SK-N-SH (cell line): ENCODE measurements around the gene POU2F1. TPM values are rescaled to one million over a fixed set of nuclear protein-coding genes. Genes with fewer than 3 reads are reported as not detected.

Source experiments
- CTCF ChIA-PET: fragments of 300-600, 350-600 bp; formaldehyde crosslinking; extraction: SDS; loops from one replicate; lab custom pipeline; 2021; lab: Yijun Ruan, JAX
- POLR2A ChIA-PET: fragments of 350-600 bp; sonication (Branson Sonifier 250); formaldehyde crosslinking; extraction: SDS; loops from one replicate; lab custom pipeline; 2020; ENCODE audit warnings: antibody characterized with exemption, inconsistent platforms; lab: Yijun Ruan, JAX
- DNase-seq: peaks from one replicate; pipeline ENCODE4 v3.0.0; 2012
- H2AFZ ChIP-seq: fragments of 200-600 bp; sonication (generic); 2 replicates; pipeline ENCODE4 v1.8.1; 2016; ENCODE audit warnings: antibody characterized with exemption, mild to moderate bottlenecking, low read depth
- H3F3A ChIP-seq: fragments of 200-600 bp; sonication (generic); replicated peaks from 2 replicates; pipeline ENCODE3; 2016; ENCODE audit warnings: antibody characterized with exemption, mild to moderate bottlenecking; ENCODE audit not compliant: insufficient read depth
- H3K27ac ChIP-seq, 2 experiments: fragments of 200-500 bp in 1 of 2; fragments of 200-600 bp in 1 of 2; sonication (Bioruptor generic) in 1 of 2; sonication (generic), shearing (Covaris generic) in 1 of 2; 2 replicates each; pipeline versions ENCODE4 v1.5.1 to v1.6.1; 2014 to 2016; ENCODE audit warnings: low read depth in 2 of 2, inconsistent platforms in 1 of 2, low read length in 1 of 2, mild to moderate bottlenecking in 1 of 2, mixed read lengths in 1 of 2
- H3K27me3 ChIP-seq: fragments of 200-600 bp; sonication (generic), shearing (Covaris generic); 2 replicates; pipeline ENCODE4 v1.6.1; 2016; ENCODE audit warnings: mixed run types; ENCODE audit not compliant: insufficient read depth
- H3K36me3 ChIP-seq, 2 experiments: fragments of 200-500 bp in 1 of 2; fragments of 200-600 bp in 1 of 2; sonication (Bioruptor generic) in 1 of 2; sonication (generic) in 1 of 2; replicated peaks in 1 of 2; 2 replicates each; pipeline versions ENCODE3 to v1.5.1; 2014 to 2016; ENCODE audit warnings: low read length in 1 of 2, mild to moderate bottlenecking in 1 of 2; ENCODE audit not compliant: insufficient read depth in 2 of 2, control insufficient read depth in 1 of 2
- H3K4me1 ChIP-seq, 2 experiments: fragments of 200-500 bp in 1 of 2; fragments of 200-600 bp in 1 of 2; sonication (Bioruptor generic) in 1 of 2; sonication (generic), shearing (Covaris generic) in 1 of 2; 2 replicates each; pipeline versions ENCODE4 v1.5.1 to v1.6.1; 2014 to 2016; ENCODE audit warnings: low read depth in 1 of 2, low read length in 1 of 2, mixed run types in 1 of 2; ENCODE audit not compliant: insufficient read depth in 2 of 2, control insufficient read depth in 1 of 2
- H3K4me2 ChIP-seq: fragments of 200-600 bp; sonication (generic), shearing (Covaris generic); 2 replicates; pipeline ENCODE4 v1.6.1; 2017; ENCODE audit warnings: mixed run types
- H3K4me3 ChIP-seq, 2 experiments: fragments of 200-500 bp in 1 of 2; fragments of 200-600 bp in 1 of 2; sonication (Bioruptor generic) in 1 of 2; sonication (generic), shearing (Covaris generic) in 1 of 2; 2 replicates each; pipeline versions ENCODE4 v1.5.1 to v1.8.1; 2014 to 2016; ENCODE audit warnings: low read depth in 2 of 2, inconsistent platforms in 1 of 2, low read length in 1 of 2, mild to moderate bottlenecking in 1 of 2, mixed read lengths in 1 of 2, moderate library complexity in 1 of 2
- H3K79me2 ChIP-seq: fragments of 200-600 bp; sonication (generic); 2 replicates; pipeline ENCODE4 v1.8.1; 2017; ENCODE audit warnings: mild to moderate bottlenecking; ENCODE audit not compliant: insufficient read depth
- H3K9ac ChIP-seq: fragments of 200-600 bp; sonication (generic); 2 replicates; pipeline ENCODE4 v1.6.1; 2017; ENCODE audit warnings: mixed run types
- H3K9me2 ChIP-seq: fragments of 200-600 bp; sonication (generic); 2 replicates; pipeline ENCODE4 v1.6.1; 2017; ENCODE audit warnings: mixed run types
- H3K9me3 ChIP-seq: fragments of 200-600 bp; sonication (generic); 2 replicates; pipeline ENCODE4 v1.6.1; 2017; ENCODE audit warnings: mixed run types, mild to moderate bottlenecking, moderate library complexity
- H4K20me1 ChIP-seq: fragments of 200-600 bp; sonication (generic); 2 replicates; pipeline ENCODE4 v1.6.1; 2017; ENCODE audit warnings: mild to moderate bottlenecking, mixed run types; ENCODE audit not compliant: insufficient read depth
- FOSL2 ChIP-seq: IDR thresholded peaks from 2 replicates; pipeline ENCODE4 v1.4.0; 2012; ENCODE audit warnings: low read depth, mild to moderate bottlenecking, moderate library complexity, borderline replicate concordance
- JUND ChIP-seq: IDR thresholded peaks from 2 replicates; pipeline ENCODE4 v1.4.0; 2012
- MXI1 ChIP-seq: IDR thresholded peaks from 2 replicates; pipeline ENCODE4 v1.6.1; 2012; ENCODE audit warnings: mild to moderate bottlenecking, low read depth, low read length, improper control_type of control experiment
- PBX3 ChIP-seq: IDR thresholded peaks from 2 replicates; pipeline ENCODE4; 2012
- RAD21 ChIP-seq: IDR thresholded peaks from 2 replicates; pipeline ENCODE4 v1.6.1; 2012; ENCODE audit warnings: mild to moderate bottlenecking, low read length
- RXRA ChIP-seq: IDR thresholded peaks from 2 replicates; pipeline ENCODE4 v1.4.0; 2012; ENCODE audit warnings: low read depth, mild to moderate bottlenecking, borderline replicate concordance
- TEAD4 ChIP-seq: IDR thresholded peaks from 2 replicates; pipeline ENCODE4 v1.4.0; 2012; ENCODE audit warnings: mild to moderate bottlenecking, borderline replicate concordance; ENCODE audit not compliant: insufficient read depth
- YY1 ChIP-seq: IDR thresholded peaks from 2 replicates; pipeline ENCODE4 v1.4.0; 2012; ENCODE audit warnings: low read depth, mild to moderate bottlenecking
- ZBTB33 ChIP-seq: IDR thresholded peaks from 2 replicates; pipeline ENCODE4 v1.4.0; 2012; ENCODE audit warnings: low read depth, borderline replicate concordance
- WGBS: methylation state at CpG from one replicate; pipeline ENCODE4 v1.1.6; 2017; ENCODE audit warnings: low lambda C conversion rate; 5-methylcytosine and 5-hydroxymethylcytosine counted together
- polyA plus RNA-seq, 3 experiments: library from polyadenylated mRNA; depleted of rRNA; stranded (reverse); fragments of >200 nt; gene quantifications; 2 replicates each; pipeline ENCODE4 v1.2.3, GENCODE V29; 2012

The POU2F1 gene
- polyA plus RNA-seq, 1 of the 3 experiments (the other 2 are of a cell fraction): 1.2 TPM

DNA sequence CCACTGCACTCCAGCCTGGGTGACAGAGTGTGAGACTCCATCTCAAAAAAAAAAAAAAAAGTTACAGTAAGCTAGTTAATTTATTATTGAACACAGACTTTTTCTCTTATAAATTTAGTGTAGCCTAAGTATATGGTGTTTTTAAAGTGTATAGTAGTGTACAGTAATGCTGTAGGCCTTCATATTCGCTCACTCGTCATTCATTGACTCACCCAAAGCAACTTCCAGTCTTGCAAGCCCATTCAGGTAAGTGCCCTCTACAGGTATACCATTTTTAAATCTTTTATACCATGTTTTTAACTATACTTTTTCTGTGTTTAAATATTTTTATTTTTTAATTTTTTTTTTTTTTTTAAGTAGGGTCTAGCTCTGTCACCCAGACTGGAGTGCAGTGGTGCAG is 12.1 kb downstream of the POU2F1 start:
- 96% methylated on average over 2 of the region's 2 CpGs for WGBS
- Histone ChIP-seq H3K27me3 (no peaks in the 10 kb centered on the region), H3K36me3 (no peaks in the 10 kb centered on the region), H3K9me2 (no peaks in the 10 kb centered on the region), H3K9me3 (no peaks in the 10 kb centered on the region), H4K20me1 (peaks cover 12% of the 10 kb centered on the region; the same call in 1 of the 2 replicates), H3F3A (no peaks in the 10 kb centered on the region), H3K4me1 (no peaks in the 10 kb centered on the region; a peak in 2 of 4 replicates), H3K27ac (no peak overlapping the region), H3K4me2 (no peak overlapping the region), H2AFZ (no peak overlapping the region), H3K4me3 (no peak overlapping the region), H3K79me2 (peaks cover 74% of the 10 kb centered on the region), H3K9ac (no peak overlapping the region)
- POLR2A ChIA-PET: interaction anchor here (0.6 kb wide), 1 partner anchor 222 kb away, joined by 3 read pairs; no protein-coding TSS in a partner anchor
- DNase-seq: no peak
- CTCF ChIA-PET: interaction anchor here (1.0 to 3.7 kb wide), 3 partner anchors 13 to 308 kb away, joined by 3 to 16 read pairs (median 4); partner anchors contain the start of gene POU2F1
- no peak for TF ChIP-seq PBX3
- TF ChIP-seq MXI1: no peak
- TF ChIP-seq TEAD4: no peak

- ChIA-PET POLR2A (interaction anchor here (0.6 kb wide), 1 partner anchor 221 kb away, joined by 3 read pairs; no protein-coding TSS in a partner anchor), CTCF (interaction anchor here (1.4 to 1.6 kb wide), 3 partner anchors 12 to 300 kb away, joined by 4 read pairs; no protein-coding TSS in a partner anchor)
- H3K36me3 ChIP-seq: no peaks in the 10 kb centered on the region
- H3F3A ChIP-seq: no peaks in the 10 kb centered on the region
- H3K27me3 ChIP-seq: no peaks in the 10 kb centered on the region
- H3K9ac ChIP-seq: no peak overlapping the region
- 89% methylated on average over 1 of the region's 1 CpG for WGBS
- H3K4me2 ChIP-seq: no peak overlapping the region
- H3K4me3 ChIP-seq: no peak overlapping the region
- DNase-seq: no peak
- H3K79me2 ChIP-seq: peaks cover 69% of the 10 kb centered on the region
- H4K20me1 ChIP-seq: peaks cover 8% of the 10 kb centered on the region; the same call in 1 of the 2 replicates
- H3K9me3 ChIP-seq: no peaks in the 10 kb centered on the region
- no peak overlapping the region for H2AFZ ChIP-seq
- TF ChIP-seq ZBTB33: no peak
- no peak overlapping the region for H3K27ac ChIP-seq
- H3K4me1 ChIP-seq: no peaks in the 10 kb centered on the region; a peak in 2 of 4 replicates
- H3K9me2 ChIP-seq: no peaks in the 10 kb centered on the region
These were observed 12.7 kb downstream of the POU2F1 start for GRCh38 chr1:167233373-167233772.

DNA sequence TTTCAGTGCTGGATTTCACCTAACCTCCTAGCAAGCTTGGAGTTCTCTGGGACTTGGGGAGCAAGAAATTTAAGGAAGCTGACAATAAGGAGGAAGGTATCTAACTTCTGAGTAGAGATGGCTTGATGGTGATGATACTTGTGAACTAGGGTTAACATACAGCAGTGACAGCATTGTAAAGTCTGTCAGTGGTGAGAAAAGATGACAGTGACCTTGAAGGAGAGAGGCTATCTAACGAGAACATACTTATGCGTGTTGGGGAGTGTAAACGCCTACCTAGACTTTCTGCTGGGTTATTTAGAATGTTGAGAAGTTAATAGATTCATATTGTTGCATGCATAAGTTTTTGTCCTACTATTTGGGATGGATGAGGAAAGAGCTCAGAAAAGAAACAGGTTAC is 16.3 kb downstream of the POU2F1 start:
- H3K9ac ChIP-seq: no peak overlapping the region
- H3K9me2 ChIP-seq: no peaks in the 10 kb centered on the region
- peaks cover 8% of the 10 kb centered on the region for H4K20me1 ChIP-seq
- no peak overlapping the region for H3K4me2 ChIP-seq
- no peak overlapping the region for H3K4me3 ChIP-seq
- WGBS: 96% methylated on average over 3 of the region's 3 CpGs
- DNase-seq: no peak
- ChIA-PET POLR2A (no interaction called here), CTCF (interaction anchor here (0.6 to 1.4 kb wide), 4 partner anchors 17 to 297 kb away, joined by 3 to 5 read pairs (median 4); partner anchors contain the start of gene POU2F1)
- no peaks in the 10 kb centered on the region for H3F3A ChIP-seq
- H3K4me1 ChIP-seq: no peaks in the 10 kb centered on the region; a peak in 2 of 4 replicates
- H3K9me3 ChIP-seq: no peaks in the 10 kb centered on the region
- no peak overlapping the region for H3K27ac ChIP-seq
- peaks cover 43% of the 10 kb centered on the region; the same call in 1 of the 2 replicates for H3K79me2 ChIP-seq
- no peaks in the 10 kb centered on the region for H3K27me3 ChIP-seq
- no peak for TF ChIP-seq YY1
- TF ChIP-seq JUND: no peak
- TF ChIP-seq FOSL2: no peak
- TF ChIP-seq RXRA: no peak
- no peak for TF ChIP-seq RAD21
- no peaks in the 10 kb centered on the region for H3K36me3 ChIP-seq
- H2AFZ ChIP-seq: no peak overlapping the region
